ENCODE measurements around the gene SLC12A8.

GRCh38 chr3:125213946-125214542, 1.5 kb upstream of the SLC12A8 start:
- TF ChIP-seq CTCF (IDR thresholded peaks at IDR 0.05) = no peak
- TF ChIP-seq POLR2A (IDR thresholded peaks at IDR 0.05) = no peak
